Activated CD4-positive, alpha-beta T cell treated with anti-CD3 and anti-CD28 coated beads for 36 hours (primary cell): ENCODE results near the gene C2orf72. TPM values are rescaled to one million over a fixed set of nuclear protein-coding genes. Genes with fewer than 3 reads are reported as not detected.
A peak's percentile ranks its signal among the peaks of the same experiment; 100 is the strongest.

ENCODE experiments used
- ATAC-seq: fragments of 200-7000 bp; cut with Tn5 transposase; one replicate; pipeline ENCODE4 v1.10.0; 2021; ENCODE audit warnings: mild to moderate bottlenecking, moderate library complexity
- CTCF ChIA-PET: fragments of 350-600 bp; sonication (Branson Sonifier 250); formaldehyde crosslinking; loops from one replicate; lab custom pipeline; 2021; ENCODE audit warnings: antibody characterized with exemption; lab: Charles Lee
- POLR2A ChIA-PET: fragments of 350-600 bp; sonication (Branson Sonifier 250); formaldehyde crosslinking; loops from one replicate; lab custom pipeline; 2021; ENCODE audit warnings: antibody characterized with exemption, inconsistent platforms; lab: Charles Lee
- DNase-seq: peaks from one replicate; pipeline ENCODE4 v3.0.0-alpha.2; 2020
- H3K27ac Mint-ChIP-seq: one replicate; pipeline ENCODE4 v1.8.0; 2021; ENCODE audit warnings: mixed read lengths
- H3K27me3 Mint-ChIP-seq: one replicate; pipeline ENCODE4 v1.8.0; 2021; ENCODE audit warnings: mixed read lengths
- H3K36me3 Mint-ChIP-seq: one replicate; pipeline ENCODE4 v1.8.0; 2021; ENCODE audit warnings: low read depth, mixed read lengths
- H3K4me1 Mint-ChIP-seq: one replicate; pipeline ENCODE4 v1.8.0; 2021; ENCODE audit warnings: mixed read lengths
- H3K4me3 Mint-ChIP-seq: one replicate; pipeline ENCODE4 v1.8.0; 2021; ENCODE audit warnings: mild to moderate bottlenecking, moderate library complexity, mixed read lengths
- H3K9me3 Mint-ChIP-seq: one replicate; pipeline ENCODE4 v1.8.0; 2021; ENCODE audit warnings: low read depth, mixed read lengths
- intact Hi-C, 2 experiments: fragments of 100-400 bp; cut with DNase I in 1 of 2; cut with micrococcal nuclease in 1 of 2; formaldehyde crosslinking; loops; one replicate each; pipeline versions ENCODE4 v1.14.2 to v1.15.1; 2022 to 2024; cut with DNase I, micrococcal nuclease
- total RNA-seq, 2 experiments: library from RNA; stranded (reverse); gene quantifications; one replicate each; pipeline ENCODE4 v1.2.3, GENCODE V29; 2021

Gene C2orf72
- 1 to 10 TPM; 2.0 to 3.8 TPM for total RNA-seq

- intact Hi-C loops: no loop called here
- POLR2A ChIA-PET: no interaction called here
Measured at GRCh38 chr2:231037202-231037730, at the start of gene C2orf72. C2orf72 (plus strand) TSS chr2:231037523; CDS start chr2:231037566, 43 bp downstream.

GRCh38 chr2:230989731-230990130 is 47.6 kb upstream of the C2orf72 start:
- ATAC-seq (no peak), DNase-seq (no peak)
- Mint-ChIP-seq H3K27ac (no peak overlapping the region), H3K36me3 (no peaks in the 10 kb centered on the region), H3K27me3 (peaks cover 19% of the 10 kb centered on the region), H3K9me3 (no peaks in the 10 kb centered on the region), H3K4me1 (peaks cover 20% of the 10 kb centered on the region), H3K4me3 (no peak overlapping the region)
- ChIA-PET POLR2A (no interaction called here), CTCF (interaction anchor here (6.1 kb wide), 1 partner anchor 88 kb away, joined by 186 read pairs; no protein-coding TSS in a partner anchor)
- intact Hi-C loops: no loop called here

More at GRCh38 chr2:231037202-231037730, at the start of gene C2orf72:
- Mint-ChIP-seq H3K9me3 (no peaks in the 10 kb centered on the region), H3K4me3 (peak within 1 kb of the TSS; percentile 43), H3K27ac (no peak within 1 kb of the TSS), H3K27me3 (peaks cover 48% of the 10 kb centered on the region), H3K4me1 (no peaks in the 10 kb centered on the region), H3K36me3 (no peaks in the 10 kb centered on the region)
- ATAC-seq (peak; percentile 47), DNase-seq (peak; percentile 31)
- CTCF ChIA-PET: interaction anchor here (1.2 kb wide), 1 partner anchor 16 kb away, joined by 4 read pairs; no protein-coding TSS in a partner anchor

- Mint-ChIP-seq H3K9me3 (no peaks in the 10 kb centered on the region), H3K4me1 (peaks cover 14% of the 10 kb centered on the region), H3K36me3 (no peaks in the 10 kb centered on the region), H3K27ac (no peak overlapping the region), H3K27me3 (peaks cover 22% of the 10 kb centered on the region), H3K4me3 (no peak overlapping the region)
- ChIA-PET POLR2A (no interaction called here), CTCF (interaction anchor here (0.6 kb wide), 1 partner anchor 87 kb away, joined by 3 read pairs; no protein-coding TSS in a partner anchor)
- ATAC-seq (no peak), DNase-seq (no peak)
- intact Hi-C loops: no loop called here
Measured at GRCh38 chr2:230990131-230990898, 47.0 kb upstream of the C2orf72 start.

- Mint-ChIP-seq H3K9me3 (no peaks in the 10 kb centered on the region), H3K4me1 (peaks cover 9% of the 10 kb centered on the region), H3K27me3 (peaks cover 25% of the 10 kb centered on the region), H3K36me3 (no peaks in the 10 kb centered on the region), H3K27ac (no peak overlapping the region), H3K4me3 (no peak overlapping the region)
- ATAC-seq (no peak), DNase-seq (no peak)
- CTCF ChIA-PET: interaction anchor here (0.6 kb wide), 1 partner anchor 87 kb away, joined by 3 read pairs; no protein-coding TSS in a partner anchor
- POLR2A ChIA-PET: no interaction called here
- intact Hi-C loops: no loop called here
Measured at GRCh38 chr2:230990899-230991150, 46.5 kb upstream of the C2orf72 start.

- CTCF ChIA-PET: interaction anchor here (0.8 to 1.5 kb wide), 4 partner anchors 87 to 167 kb away, joined by 3 to 4 read pairs (median 4); no protein-coding TSS in a partner anchor
- Mint-ChIP-seq H3K27ac (no peak overlapping the region), H3K9me3 (peaks cover under 1% of the 10 kb centered on the region), H3K4me3 (no peak overlapping the region), H3K36me3 (no peaks in the 10 kb centered on the region), H3K4me1 (peaks cover 5% of the 10 kb centered on the region), H3K27me3 (peaks cover 25% of the 10 kb centered on the region)
- POLR2A ChIA-PET: no interaction called here
- intact Hi-C loops: no loop called here
- no peak for ATAC-seq
- DNase-seq: no peak
Measured at GRCh38 chr2:230991598-230991997, 45.7 kb upstream of the C2orf72 start.

GRCh38 chr2:230995821-230996220 is 41.5 kb upstream of the C2orf72 start, which contains the start of gene SPATA3:
SPATA3 (plus strand) TSS chr2:230996121; CDS start chr2:230996234, 113 bp downstream.
- H3K9me3 Mint-ChIP-seq: peaks cover 7% of the 10 kb centered on the region
- intact Hi-C loops: no loop called here
- CTCF ChIA-PET: interaction anchor here (0.8 kb wide), 1 partner anchor 9 kb away, joined by 7 read pairs; no protein-coding TSS in a partner anchor
- no peak for DNase-seq
- no peak for ATAC-seq
- H3K27ac Mint-ChIP-seq: no peak within 1 kb of the TSS
- no peaks in the 10 kb centered on the region for H3K4me1 Mint-ChIP-seq
- POLR2A ChIA-PET: no interaction called here
- no peaks in the 10 kb centered on the region for H3K36me3 Mint-ChIP-seq
- H3K4me3 Mint-ChIP-seq: no peak within 1 kb of the TSS
- peaks cover 47% of the 10 kb centered on the region for H3K27me3 Mint-ChIP-seq

- Mint-ChIP-seq H3K9me3 (peaks cover 7% of the 10 kb centered on the region), H3K27me3 (peaks cover 49% of the 10 kb centered on the region), H3K4me3 (no peak overlapping the region), H3K36me3 (no peaks in the 10 kb centered on the region), H3K27ac (no peak overlapping the region), H3K4me1 (no peaks in the 10 kb centered on the region)
- ChIA-PET CTCF (interaction anchor here (0.7 kb wide), 1 partner anchor 126 kb away, joined by 4 read pairs; no protein-coding TSS in a partner anchor), POLR2A (no interaction called here)
- intact Hi-C loops: no loop called here
- ATAC-seq: no peak
- no peak for DNase-seq
Measured at GRCh38 chr2:230996661-230997060, 40.7 kb upstream of the C2orf72 start.

GRCh38 chr2:230998882-230999281 is 38.4 kb upstream of the C2orf72 start:
- H3K4me3 Mint-ChIP-seq: no peak overlapping the region

GRCh38 chr2:230999477-230999876 is 37.8 kb upstream of the C2orf72 start:
- no peak overlapping the region for H3K27ac Mint-ChIP-seq
- H3K4me1 Mint-ChIP-seq: no peaks in the 10 kb centered on the region
- H3K9me3 Mint-ChIP-seq: peaks cover 9% of the 10 kb centered on the region
- ATAC-seq (no peak), DNase-seq (no peak)
- no peaks in the 10 kb centered on the region for H3K36me3 Mint-ChIP-seq
- POLR2A ChIA-PET: no interaction called here
- H3K27me3 Mint-ChIP-seq: peaks cover 46% of the 10 kb centered on the region
- CTCF ChIA-PET: interaction anchor here (0.7 to 1.5 kb wide), 6 partner anchors 12 to 175 kb away, joined by 3 to 5 read pairs (median 3); no protein-coding TSS in a partner anchor
- intact Hi-C loops: no loop called here
- no peak overlapping the region for H3K4me3 Mint-ChIP-seq

More at GRCh38 chr2:230998882-230999281, 38.4 kb upstream of the C2orf72 start:
- ChIA-PET POLR2A (no interaction called here), CTCF (interaction anchor here (1.2 to 1.5 kb wide), 3 partner anchors 11 to 174 kb away, joined by 3 to 5 read pairs (median 5); no protein-coding TSS in a partner anchor)
- intact Hi-C loops: no loop called here
- Mint-ChIP-seq H3K4me1 (no peaks in the 10 kb centered on the region), H3K27me3 (peaks cover 46% of the 10 kb centered on the region), H3K9me3 (peaks cover 7% of the 10 kb centered on the region), H3K36me3 (no peaks in the 10 kb centered on the region), H3K27ac (no peak overlapping the region)
- DNase-seq (no peak), ATAC-seq (no peak)

- H3K27me3 Mint-ChIP-seq: peaks cover 43% of the 10 kb centered on the region
- H3K4me1 Mint-ChIP-seq: no peaks in the 10 kb centered on the region
- POLR2A ChIA-PET: no interaction called here
- no peak overlapping the region for H3K4me3 Mint-ChIP-seq
- CTCF ChIA-PET: interaction anchor here (1.1 to 1.2 kb wide), 3 partner anchors 13 to 176 kb away, joined by 3 to 5 read pairs (median 3); no protein-coding TSS in a partner anchor
- peak; percentile 33 for DNase-seq
- no peak for ATAC-seq
- peaks cover 14% of the 10 kb centered on the region for H3K9me3 Mint-ChIP-seq
- peaks cover under 1% of the 10 kb centered on the region for H3K36me3 Mint-ChIP-seq
- no peak overlapping the region for H3K27ac Mint-ChIP-seq
- intact Hi-C loops: no loop called here
Measured at GRCh38 chr2:231000211-231000904, 37.0 kb upstream of the C2orf72 start.

- CTCF ChIA-PET: interaction anchor here (0.6 kb wide), 1 partner anchor 63 kb away, joined by 3 read pairs; no protein-coding TSS in a partner anchor
- no peaks in the 10 kb centered on the region for H3K4me1 Mint-ChIP-seq
Measured at GRCh38 chr2:231001036-231001435, 36.3 kb upstream of the C2orf72 start.

More at GRCh38 chr2:231001036-231001435, 36.3 kb upstream of the C2orf72 start:
- Mint-ChIP-seq H3K27me3 (peaks cover 40% of the 10 kb centered on the region), H3K27ac (no peak overlapping the region), H3K9me3 (peaks cover 16% of the 10 kb centered on the region), H3K36me3 (peaks cover 1% of the 10 kb centered on the region), H3K4me3 (no peak overlapping the region)
- intact Hi-C loops: no loop called here
- POLR2A ChIA-PET: no interaction called here
- ATAC-seq (no peak), DNase-seq (no peak)
